PFSK-1 (cell line): ENCODE results near the gene TNS1.

Source experiments
- POLR2AphosphoS5 ChIP-seq: IDR thresholded peaks from 2 replicates; pipeline ENCODE4 v1.6.1; 2012; ENCODE audit warnings: low read depth, mild to moderate bottlenecking, control low read depth, low read length, moderate library complexity
- REST ChIP-seq, 2 experiments: IDR thresholded peaks; 2 replicates each; pipeline versions ENCODE4 v1.6.1 to v1.8.0; 2011 to 2012; ENCODE audit warnings: low read depth in 2 of 2, low read length in 2 of 2, control low read depth in 1 of 2, inconsistent platforms in 1 of 2, mild to moderate bottlenecking in 1 of 2, moderate library complexity in 1 of 2; ENCODE audit not compliant: insufficient read depth in 1 of 2
- SIN3A ChIP-seq: IDR thresholded peaks from 2 replicates; pipeline ENCODE4 v1.6.1; 2012; ENCODE audit warnings: mild to moderate bottlenecking, low read length, moderate library complexity, borderline replicate concordance; ENCODE audit not compliant: insufficient read depth
- TAF1 ChIP-seq: IDR thresholded peaks from 2 replicates; pipeline ENCODE4 v1.6.1; 2012; ENCODE audit warnings: low read length, control low read depth, borderline replicate concordance; ENCODE audit not compliant: insufficient read depth

- no peak for TF ChIP-seq POLR2AphosphoS5
- TF ChIP-seq TAF1: no peak
- no peak for TF ChIP-seq REST (IDR thresholded peaks at IDR 0.05; ENCODE audit: insufficient read depth in 1 of 2, low read depth in 2 of 2, low read length in 2 of 2)
- no peak for TF ChIP-seq SIN3A
Measured at GRCh38 chr2:217856159-217856558, 146.6 kb downstream of the TNS1 start.
